Stimulated activated CD4-positive, alpha-beta T cell treated with anti-CD3 and anti-CD28 coated beads, Interleukin-4, amount 100 ng/mL, for 24 hours (primary cell): ENCODE measurements around the gene BCL2.

Experiments
- DNase-seq: peaks from one replicate; pipeline ENCODE4 v3.0.0-alpha.2; 2020

Gene BCL2

GRCh38 chr18:63325086-63325686, 5.6 kb upstream of the BCL2 start:
- DNase-seq, result no peak

DNA sequence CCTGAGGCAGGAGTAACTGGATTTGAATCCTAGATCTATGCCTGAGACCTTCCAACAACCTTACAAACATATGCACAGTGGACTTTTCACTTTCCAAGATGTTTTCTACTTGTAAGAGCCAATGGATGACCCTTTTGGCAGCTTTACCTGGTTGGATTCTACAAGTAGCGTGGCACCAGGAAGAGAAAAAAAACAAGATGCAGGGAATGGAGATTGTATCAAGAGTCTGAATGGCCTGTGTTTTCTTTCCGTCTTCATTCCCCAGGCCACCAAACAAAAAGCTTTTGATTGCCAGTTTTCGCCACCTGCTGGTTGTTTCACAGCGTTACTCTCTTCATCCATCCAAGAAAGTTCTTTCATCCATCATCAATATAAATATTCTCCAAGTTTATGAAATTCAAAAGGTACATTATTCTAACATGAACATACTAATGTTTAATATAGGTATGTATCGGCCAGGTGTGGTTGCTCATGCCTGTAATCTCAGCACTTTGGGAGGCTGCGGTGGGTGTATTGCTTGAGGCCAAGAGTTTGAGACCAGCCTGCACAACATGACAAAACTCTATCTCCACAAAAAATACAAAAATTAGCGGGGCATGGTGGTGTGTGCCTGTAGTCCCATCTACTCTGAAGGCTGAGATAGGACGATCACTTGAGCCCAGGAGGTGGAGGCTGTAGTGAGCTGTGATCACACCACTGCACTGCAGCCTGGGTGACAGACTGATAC, 3.5 kb upstream of the BCL2 start:
- DNase-seq, result peak; percentile 67

- no peak for DNase-seq
Observed at GRCh38 chr18:63322206-63322605, 2.6 kb upstream of the BCL2 start.

GRCh38 chr18:63321291-63321690, 1.7 kb upstream of the BCL2 start:
- no peak for DNase-seq

DNA sequence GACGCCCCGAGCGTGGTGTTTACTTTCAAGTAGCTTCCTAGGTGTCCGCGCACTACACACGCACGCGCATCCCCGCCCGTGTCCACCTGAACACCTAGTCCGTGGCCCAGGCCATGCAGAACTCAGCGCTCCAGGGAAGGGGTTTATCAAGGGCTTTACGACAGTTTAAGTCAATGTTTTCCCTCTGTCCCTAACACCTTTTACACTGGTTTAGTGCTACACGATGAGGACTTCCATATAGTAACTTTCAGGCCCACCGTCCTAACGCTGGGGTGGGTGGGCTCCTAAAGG, 1.4 kb upstream of the BCL2 start:
- DNase-seq, result no peak

DNA sequence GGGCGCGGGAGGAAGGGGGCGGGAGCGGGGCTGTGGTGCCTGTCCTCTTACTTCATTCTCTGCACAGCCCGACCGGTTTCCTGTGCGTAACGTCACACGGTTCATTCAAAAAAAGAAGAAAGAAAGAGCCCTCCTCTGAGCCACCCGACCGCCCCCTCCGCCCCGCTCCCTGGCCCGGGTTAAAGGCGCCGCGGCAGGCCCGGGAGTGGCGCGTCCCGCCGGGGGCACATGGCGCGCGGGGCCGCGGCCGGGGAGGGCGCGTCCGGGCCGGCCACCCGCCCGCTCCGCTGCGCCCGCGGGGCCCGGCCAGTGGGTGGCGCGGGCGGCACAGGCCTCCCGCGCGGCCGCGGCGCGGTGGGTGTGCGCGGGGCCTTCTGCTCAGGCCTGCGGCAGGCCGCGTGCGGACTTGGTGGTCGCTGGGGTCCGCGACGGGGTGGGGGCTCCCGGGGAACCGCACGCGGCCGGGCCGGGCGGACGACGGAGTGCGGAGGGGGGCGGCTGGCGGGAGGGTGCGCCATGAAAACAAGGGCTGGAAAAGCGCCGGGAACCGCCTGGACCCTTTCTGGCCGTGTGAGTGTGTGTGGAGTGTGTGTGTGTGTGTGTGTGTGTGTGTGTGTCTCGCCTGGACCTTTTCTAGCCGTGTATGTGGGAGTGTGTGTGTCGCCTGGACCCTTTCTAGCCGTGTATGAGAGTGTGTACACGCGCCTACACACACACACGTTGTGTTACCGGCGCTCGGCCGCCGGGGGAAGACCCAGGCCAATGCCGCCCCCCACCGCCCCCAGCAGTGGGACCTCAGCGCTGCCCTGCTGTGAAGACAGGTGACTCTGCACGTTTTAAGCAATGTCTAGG, 780 bp upstream of the BCL2 start:
- DNase-seq, result peak; percentile 87

- no peak for DNase-seq
Observed at GRCh38 chr18:63318889-63319382, 633 bp downstream of the BCL2 start.

- DNase-seq, result peak; percentile 89
Observed at GRCh38 chr18:63317982-63318888, 1.3 kb downstream of the BCL2 start.

GRCh38 chr18:63317556-63317946, 2.0 kb downstream of the BCL2 start:
- no peak for DNase-seq

- DNase-seq, result peak; percentile 21
Observed at GRCh38 chr18:63316612-63317555, 2.7 kb downstream of the BCL2 start.

GRCh38 chr18:63315876-63316275, 3.7 kb downstream of the BCL2 start:
- DNase-seq, result no peak

DNA sequence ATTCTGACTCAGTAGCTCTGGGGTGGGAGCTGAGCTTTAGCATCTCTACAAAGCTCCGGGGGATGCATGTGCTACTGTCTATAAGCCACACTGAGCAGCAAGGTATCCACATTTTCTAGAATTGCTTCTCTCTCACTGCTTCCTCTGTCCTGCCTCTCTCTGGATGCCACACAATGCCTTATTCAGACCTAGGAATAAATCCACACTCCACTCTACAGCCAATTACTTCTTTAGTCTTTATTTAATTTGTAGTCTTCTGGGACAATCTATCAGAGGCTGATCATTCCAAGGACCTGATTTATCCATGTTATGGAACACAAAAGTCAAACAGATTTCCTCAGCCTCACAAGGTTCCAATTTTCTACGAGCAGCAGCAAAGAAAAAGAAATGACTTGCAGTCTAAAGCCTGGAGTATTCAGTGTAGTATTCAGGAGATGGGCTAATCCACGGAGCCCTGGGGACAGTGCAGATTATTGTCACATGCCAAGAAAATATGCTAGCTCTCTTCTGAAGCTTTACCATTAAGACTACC, 4.4 kb downstream of the BCL2 start:
- peak; percentile 28 for DNase-seq

DNA sequence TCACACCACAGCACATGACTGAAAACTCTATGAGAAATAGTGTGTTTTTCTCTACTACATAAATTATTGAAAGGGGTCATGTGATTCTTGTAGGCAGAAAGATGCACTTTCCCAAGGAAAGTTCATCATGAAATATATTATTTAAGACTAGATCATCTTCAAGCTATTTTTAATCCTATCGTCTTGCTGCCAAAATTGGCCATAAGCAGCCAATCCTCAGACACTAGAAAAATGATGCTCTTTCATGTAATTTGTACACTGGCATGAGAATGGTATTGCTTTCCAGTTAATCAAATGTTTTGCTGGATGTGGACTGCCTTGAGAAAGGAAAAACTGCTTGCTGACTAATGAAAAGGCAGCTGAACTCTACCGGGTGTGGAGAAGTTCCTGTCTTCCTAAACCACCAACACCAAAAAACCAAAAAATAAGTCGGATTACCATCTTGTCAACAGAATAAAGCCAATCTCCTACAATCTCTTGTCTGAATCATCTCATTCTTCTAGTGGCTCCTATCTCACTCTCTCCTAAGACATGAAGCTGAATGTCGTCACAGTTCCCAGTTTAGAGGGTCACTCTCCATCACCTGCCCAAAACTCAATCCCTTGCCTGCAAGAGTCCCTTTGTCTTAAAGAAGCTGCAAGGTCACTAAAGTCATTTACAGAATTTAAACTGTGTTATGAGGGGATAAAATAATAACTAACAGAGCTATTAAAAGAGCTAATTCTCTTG, 5.3 kb downstream of the BCL2 start:
- no peak for DNase-seq

DNA sequence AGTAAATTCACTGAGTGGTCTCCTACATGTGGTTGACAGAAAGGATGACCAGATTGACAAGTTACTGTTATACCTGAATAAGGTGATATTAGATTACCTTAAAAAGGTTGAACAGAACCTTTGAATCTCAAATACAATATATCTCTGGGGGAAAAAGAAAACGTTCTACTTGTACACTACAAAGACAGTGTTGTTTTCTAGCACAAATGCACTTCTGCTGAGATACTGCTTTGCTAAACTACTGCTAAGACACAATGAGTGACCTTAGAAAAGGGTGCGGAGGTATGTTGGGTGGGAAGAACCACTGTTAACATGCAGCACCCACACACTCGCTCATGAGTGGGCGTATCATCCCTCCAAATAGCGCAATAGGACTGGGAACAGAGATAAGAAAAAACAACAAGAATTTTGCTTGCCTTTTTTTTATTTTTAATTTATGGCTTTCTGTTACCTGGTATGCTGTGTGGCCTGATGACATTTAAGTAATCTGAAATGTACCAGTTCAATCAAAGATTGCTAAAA, 6.1 kb downstream of the BCL2 start:
- DNase-seq, result no peak

DNA sequence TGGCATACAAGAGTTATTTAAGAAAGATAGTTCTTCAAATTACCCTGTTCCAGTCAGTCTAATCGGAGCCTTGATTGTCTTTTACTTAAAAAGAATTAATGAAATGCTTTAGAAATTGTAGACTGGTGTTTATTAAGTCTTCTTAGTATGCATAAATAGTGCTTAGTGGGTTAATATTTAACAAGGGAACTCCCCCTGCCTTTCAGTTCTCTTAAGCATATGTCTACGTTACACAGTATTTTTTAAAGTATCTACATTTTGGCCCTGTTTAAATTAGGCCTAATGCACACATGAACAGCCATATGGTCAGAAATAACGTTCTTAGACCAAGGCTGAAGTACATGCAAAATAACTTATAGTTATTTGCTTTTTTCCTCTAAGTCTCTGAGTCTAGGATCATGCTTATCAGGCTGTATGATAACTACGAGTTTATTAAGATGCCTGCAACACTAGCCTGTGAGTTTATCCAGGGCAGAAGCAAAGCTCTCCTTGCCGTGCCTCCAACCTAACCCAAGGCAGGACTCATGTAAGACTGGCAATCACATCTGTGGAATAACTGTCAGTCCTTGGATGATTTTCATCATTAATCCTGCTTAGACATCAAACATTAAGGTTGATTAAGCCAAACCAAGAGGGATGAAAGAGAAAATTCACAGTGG, 6.7 kb downstream of the BCL2 start:
- DNase-seq, result no peak

- DNase-seq, result no peak
Observed at GRCh38 chr18:63312019-63312409, 7.6 kb downstream of the BCL2 start.

DNA sequence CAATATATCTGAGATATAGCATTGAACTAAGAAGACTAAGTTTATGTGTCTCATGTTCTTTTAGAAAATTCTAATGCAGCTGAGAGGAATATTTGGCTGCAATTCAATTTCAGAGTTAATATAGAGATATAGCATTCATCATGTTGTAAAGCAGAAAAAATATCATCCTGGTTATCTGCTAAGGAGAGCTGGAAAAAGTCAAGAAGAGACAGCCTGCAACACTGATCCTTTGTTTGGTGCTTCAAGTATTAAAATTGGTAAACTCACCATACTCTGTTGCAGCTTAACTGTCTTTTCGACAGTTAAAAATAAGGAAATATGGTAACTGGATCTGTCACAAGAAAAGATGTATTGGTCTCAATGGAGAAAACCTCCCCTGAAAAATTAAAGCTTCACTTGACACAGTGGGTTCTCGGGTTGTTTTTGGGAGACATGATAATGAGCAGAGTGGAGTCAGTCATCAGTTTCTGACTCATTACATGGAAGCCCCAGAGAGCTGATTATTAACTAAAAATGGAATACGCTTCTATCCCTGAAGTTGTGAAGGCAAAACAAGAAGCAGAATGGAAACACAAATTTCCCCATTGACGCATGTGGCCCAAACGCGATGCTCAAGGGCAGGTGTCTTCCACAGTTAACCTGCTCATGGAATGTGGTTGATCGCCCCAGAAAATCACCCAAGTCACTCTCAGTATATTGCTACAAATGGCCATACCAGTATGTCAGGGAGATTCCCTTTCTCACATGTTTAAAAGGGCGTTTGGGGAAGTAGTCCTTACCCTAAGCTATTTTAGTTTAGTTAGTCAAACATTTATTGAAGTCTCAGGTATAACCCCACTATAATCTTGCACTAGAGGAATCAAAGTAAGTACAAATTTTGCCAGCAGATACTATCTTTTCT, 8.2 kb downstream of the BCL2 start:
- no peak for DNase-seq

DNA sequence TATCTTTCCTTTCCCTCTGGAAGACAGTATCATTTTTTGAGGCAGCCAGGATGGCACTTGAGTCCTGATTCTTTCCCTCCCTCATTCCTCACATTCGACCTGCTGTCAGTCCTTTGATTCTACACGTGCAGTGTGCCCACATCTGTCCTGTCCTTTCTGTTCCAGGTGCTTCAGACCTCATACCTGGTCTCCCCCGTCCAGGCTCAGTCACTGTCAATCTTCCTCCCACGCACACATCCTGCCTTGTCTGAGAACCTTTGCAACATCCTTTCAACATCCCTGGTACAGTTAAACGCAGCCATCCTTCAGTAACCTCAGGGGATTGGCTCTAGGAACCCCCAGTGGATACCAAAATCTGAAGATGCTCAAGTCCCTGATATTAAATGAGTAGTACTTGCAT, 10.1 kb downstream of the BCL2 start:
- peak; percentile 43 for DNase-seq
